Measurements from ENCODE around the gene MYH15. TPM values are rescaled to one million over a fixed set of nuclear protein-coding genes. Genes with fewer than 3 reads are reported as not detected.

The MYH15 gene
- total and polyA plus RNA-seq, 2 of the 4 experiments (the other 2 are of a cell fraction) = 0.10 to 0.36 TPM

DNA sequence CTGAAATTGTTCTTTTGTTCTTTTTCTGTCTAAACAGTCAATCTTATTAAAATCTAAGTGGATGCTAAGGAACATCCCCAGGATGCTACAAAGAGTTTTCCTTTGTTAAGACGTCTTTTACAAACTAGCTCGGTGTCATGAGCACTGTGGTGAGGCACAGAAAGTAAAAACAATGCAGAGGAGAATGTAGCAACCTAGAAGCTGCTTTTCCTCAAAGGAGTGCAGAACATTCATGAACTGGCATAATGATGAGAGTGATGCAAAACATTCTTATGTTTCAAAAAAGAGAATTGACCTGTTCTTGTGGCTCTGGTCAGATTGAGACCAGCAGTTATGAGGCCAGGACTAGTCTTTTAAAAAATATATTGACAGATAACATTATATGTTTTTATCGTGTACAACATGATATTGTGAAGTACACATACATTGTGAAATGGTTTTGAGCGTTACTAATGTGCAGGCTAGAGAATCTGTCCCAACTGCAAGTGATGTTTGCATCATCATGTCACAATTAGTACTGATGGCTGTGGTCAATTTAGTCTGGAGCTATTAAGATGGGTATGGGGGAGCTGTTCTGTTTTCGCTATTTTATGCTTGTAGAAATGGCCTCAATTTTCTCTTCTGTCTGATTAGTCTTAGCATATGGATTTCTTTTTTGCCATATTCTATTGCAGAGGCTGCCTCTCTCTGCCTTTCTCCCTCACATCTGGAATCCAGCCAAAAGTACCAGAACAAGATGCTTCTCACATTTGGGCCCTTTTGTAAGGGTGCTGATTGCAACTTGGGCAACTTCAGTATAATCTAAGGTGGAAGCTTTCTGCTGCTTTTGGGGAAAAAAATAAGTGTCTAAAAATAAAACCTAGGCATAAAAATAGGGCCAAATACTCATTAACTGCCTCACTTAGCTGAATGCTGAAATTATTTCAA, 163.8 kb downstream of the MYH15 start:
- no peak overlapping the region for H2BK15ac ChIP-seq (ENCODE audit: low read depth, low read length)
- no peaks in the 10 kb centered on the region for H3K79me1 ChIP-seq (ENCODE audit: low read depth in 1 of 2, low read length in 2 of 2)
- H3K36me3 ChIP-seq (ENCODE audit: control insufficient read depth, insufficient read depth, low read length) = no peaks in the 10 kb centered on the region
- no peak for ATAC-seq (ENCODE audit: low read depth)
- H2BK20ac ChIP-seq (ENCODE audit: low read depth, low read length) = no peak overlapping the region
- no peak overlapping the region for H2BK120ac ChIP-seq (ENCODE audit: low read depth, low read length)
- H3K9me3 ChIP-seq (ENCODE audit: control insufficient read depth, insufficient read depth, low read length) = no peaks in the 10 kb centered on the region
- dilution Hi-C loops (cut with HindIII; ENCODE audit: low sequenced_read_pairs, unreplicated experiment) (no loop called here), in situ Hi-C loops (cut with MboI; ENCODE audit: low sequenced_read_pairs) (no loop called here), intact Hi-C loops (cut with micrococcal nuclease) (no loop called here)
- no peak overlapping the region for H2BK5ac ChIP-seq (ENCODE audit: low read depth, low read length, poor library complexity, severe bottlenecking)
- no peak for DNase-seq
- no peaks in the 10 kb centered on the region for H4K20me1 ChIP-seq (ENCODE audit: insufficient read depth, low read length)
- no peak overlapping the region for H3K4me3 ChIP-seq (ENCODE audit: insufficient read depth, low read depth, low read length)
- H3K27me3 ChIP-seq (ENCODE audit: control insufficient read depth, insufficient read depth, low read length) = no peaks in the 10 kb centered on the region; the same call in 1 of the 2 replicates
- ChIA-PET POLR2A (ENCODE audit: unreplicated experiment) (no interaction called here), CTCF (interaction anchor here (2.4 kb wide), 1 partner anchor 31 kb away, joined by 5 read pairs; no protein-coding TSS in a partner anchor)
- peak overlapping the region; percentile 27; the same call in 1 of the 2 replicates for H3K23ac ChIP-seq (ENCODE audit: low read depth, low read length)
- no peaks in the 10 kb centered on the region for H3K4me1 ChIP-seq (ENCODE audit: control insufficient read depth, insufficient read depth, low read length)
- no peak overlapping the region for H3K18ac ChIP-seq (ENCODE audit: low read depth, low read length)
- H4K8ac ChIP-seq (ENCODE audit: low read depth in 2 of 2, low read length in 2 of 2) = no peak overlapping the region
- no peaks in the 10 kb centered on the region for H3K9me1 ChIP-seq (ENCODE audit: insufficient read depth, low read length)
- TF ChIP-seq CHD1 (IDR thresholded peaks at IDR 0.05; ENCODE audit: low read depth, low read length) (no peak), MAFK (IDR thresholded peaks at IDR 0.05; ENCODE audit: low read depth, low read length) (no peak), CEBPB (IDR thresholded peaks at IDR 0.05; ENCODE audit: low read depth, low read length) (no peak), SMC3 (IDR thresholded peaks at IDR 0.05; ENCODE audit: low read depth, low read length) (no peak), RCOR1 (IDR thresholded peaks at IDR 0.05; ENCODE audit: insufficient replicate concordance, low read length) (no peak), RFX5 (IDR thresholded peaks at IDR 0.05; ENCODE audit: low read depth, low read length) (no peak), RAD21 (IDR thresholded peaks at IDR 0.05; ENCODE audit: low read length) (no peak), POLR2A (IDR thresholded peaks at IDR 0.05; ENCODE audit: low read depth, low read length) (no peak), NFE2L2 (IDR thresholded peaks at IDR 0.05; ENCODE audit: low read depth, low read length) (no peak)
- TF ChIP-seq, protein P1, sequence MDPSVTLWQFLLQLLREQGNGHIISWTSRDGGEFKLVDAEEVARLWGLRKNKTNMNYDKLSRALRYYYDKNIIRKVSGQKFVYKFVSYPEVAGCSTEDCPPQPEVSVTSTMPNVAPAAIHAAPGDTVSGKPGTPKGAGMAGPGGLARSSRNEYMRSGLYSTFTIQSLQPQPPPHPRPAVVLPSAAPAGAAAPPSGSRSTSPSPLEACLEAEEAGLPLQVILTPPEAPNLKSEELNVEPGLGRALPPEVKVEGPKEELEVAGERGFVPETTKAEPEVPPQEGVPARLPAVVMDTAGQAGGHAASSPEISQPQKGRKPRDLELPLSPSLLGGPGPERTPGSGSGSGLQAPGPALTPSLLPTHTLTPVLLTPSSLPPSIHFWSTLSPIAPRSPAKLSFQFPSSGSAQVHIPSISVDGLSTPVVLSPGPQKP (IDR thresholded peaks at IDR 0.05; ENCODE audit: borderline replicate concordance, low read depth, low read length) = no peak
- TF ChIP-seq, protein P2, sequence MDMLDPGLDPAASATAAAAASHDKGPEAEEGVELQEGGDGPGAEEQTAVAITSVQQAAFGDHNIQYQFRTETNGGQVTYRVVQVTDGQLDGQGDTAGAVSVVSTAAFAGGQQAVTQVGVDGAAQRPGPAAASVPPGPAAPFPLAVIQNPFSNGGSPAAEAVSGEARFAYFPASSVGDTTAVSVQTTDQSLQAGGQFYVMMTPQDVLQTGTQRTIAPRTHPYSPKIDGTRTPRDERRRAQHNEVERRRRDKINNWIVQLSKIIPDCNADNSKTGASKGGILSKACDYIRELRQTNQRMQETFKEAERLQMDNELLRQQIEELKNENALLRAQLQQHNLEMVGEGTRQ (IDR thresholded peaks at IDR 0.05; ENCODE audit: low read depth, low read length) = no peak
- no TSS peak for BruUV-seq (replicated peaks)
- H2AK5ac ChIP-seq (ENCODE audit: low read depth, low read length) = no peak overlapping the region
- WGBS, 2 experiments (ENCODE audit: extremely low coverage in 2 of 2, insufficient read length in 1 of 2) = no CpG with 5 or more reads among the region's 5 CpGs
- H3K4ac ChIP-seq (ENCODE audit: low read depth, low read length) = no peak overlapping the region
- H3K14ac ChIP-seq (replicated peaks; ENCODE audit: low read depth, low read length) = no peak overlapping the region
- no peak overlapping the region for H2AFZ ChIP-seq (replicated peaks; ENCODE audit: low read length, poor library complexity)
- no peak overlapping the region for H3K27ac ChIP-seq (ENCODE audit: insufficient read depth, low read length)
- H4K5ac ChIP-seq (ENCODE audit: low read depth, low read length) = no peak overlapping the region
- H3K4me2 ChIP-seq (ENCODE audit: low read depth, low read length) = no peak overlapping the region
- no peak overlapping the region for H3K9ac ChIP-seq (ENCODE audit: low read depth, low read length)
- H4K91ac ChIP-seq (ENCODE audit: insufficient read depth, low read depth, low read length) = no peak overlapping the region
- no peak overlapping the region for H3K56ac ChIP-seq (ENCODE audit: extremely low read depth, insufficient read depth, low read length)
- no peak overlapping the region for H2AK9ac ChIP-seq (replicated peaks; ENCODE audit: low read depth, low read length, poor library complexity)

Measured in IMR-90 (cell line).